ENCODE results near the gene CDH13.

The CDH13 gene

GRCh38 chr16:83723901-83724300, 1097.1 kb downstream of the CDH13 start:
- no peak for DNase-seq (ENCODE audit: low read depth)

DNA sequence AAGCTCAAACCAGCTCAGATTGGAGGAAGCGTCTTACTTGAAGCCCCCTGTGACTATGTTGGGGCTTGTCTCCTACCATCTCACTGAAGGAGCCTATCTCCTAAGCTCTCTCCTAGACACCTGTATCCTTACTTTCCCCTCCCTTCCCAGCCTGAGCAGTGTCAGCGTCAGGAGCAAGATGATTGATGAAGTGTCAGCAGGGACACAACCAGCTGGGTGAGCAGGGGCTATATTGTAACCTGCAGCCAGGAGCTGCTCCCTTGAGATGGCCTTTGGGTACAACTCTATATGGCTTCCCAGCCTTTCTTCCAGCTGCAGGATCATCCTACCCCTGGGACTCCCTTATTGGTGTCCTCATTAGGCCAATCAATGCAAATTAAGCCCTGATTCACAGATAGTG, 1097.8 kb downstream of the CDH13 start:
- DNase-seq (ENCODE audit: low read depth): no peak

DNA sequence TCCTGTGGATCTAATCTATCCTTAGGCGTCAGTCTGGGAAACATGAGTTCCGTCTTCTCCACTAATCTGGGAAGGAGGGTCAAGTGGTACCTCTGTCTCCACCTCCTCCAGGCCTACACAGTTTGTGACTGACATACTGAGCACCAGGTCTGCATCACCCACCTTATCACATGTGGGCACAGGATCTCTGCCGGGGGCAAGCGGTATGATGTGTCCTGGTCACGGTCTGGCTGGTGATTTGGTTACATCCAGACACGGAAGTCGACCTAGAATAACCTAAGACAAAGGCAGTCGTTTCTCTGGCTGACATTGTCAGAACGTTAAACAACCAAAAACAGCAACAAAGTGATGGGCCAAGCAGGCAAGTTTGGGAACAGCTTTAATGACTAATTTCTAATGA, 1098.5 kb downstream of the CDH13 start:
- no peak for DNase-seq (ENCODE audit: low read depth)

DNA sequence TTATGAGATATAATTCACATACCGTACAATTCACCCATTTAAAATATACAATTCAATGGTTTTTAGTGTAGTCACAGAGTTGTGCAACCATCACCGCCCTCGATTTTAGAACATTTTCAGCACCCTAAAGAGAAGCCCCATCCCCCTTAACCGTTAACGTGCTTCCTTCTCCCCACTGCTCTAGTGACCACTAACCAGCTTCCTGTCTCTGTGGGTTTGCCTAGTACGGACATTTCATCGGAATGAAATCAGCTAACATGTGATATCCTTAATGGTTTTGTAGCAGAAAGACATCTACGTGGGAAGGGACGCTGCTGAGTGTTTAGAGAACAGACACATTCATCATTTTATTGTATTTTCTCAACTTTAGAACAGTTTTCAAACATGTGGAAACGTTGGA, 1100.2 kb downstream of the CDH13 start:
- no peak for DNase-seq (ENCODE audit: low read depth)

DNA sequence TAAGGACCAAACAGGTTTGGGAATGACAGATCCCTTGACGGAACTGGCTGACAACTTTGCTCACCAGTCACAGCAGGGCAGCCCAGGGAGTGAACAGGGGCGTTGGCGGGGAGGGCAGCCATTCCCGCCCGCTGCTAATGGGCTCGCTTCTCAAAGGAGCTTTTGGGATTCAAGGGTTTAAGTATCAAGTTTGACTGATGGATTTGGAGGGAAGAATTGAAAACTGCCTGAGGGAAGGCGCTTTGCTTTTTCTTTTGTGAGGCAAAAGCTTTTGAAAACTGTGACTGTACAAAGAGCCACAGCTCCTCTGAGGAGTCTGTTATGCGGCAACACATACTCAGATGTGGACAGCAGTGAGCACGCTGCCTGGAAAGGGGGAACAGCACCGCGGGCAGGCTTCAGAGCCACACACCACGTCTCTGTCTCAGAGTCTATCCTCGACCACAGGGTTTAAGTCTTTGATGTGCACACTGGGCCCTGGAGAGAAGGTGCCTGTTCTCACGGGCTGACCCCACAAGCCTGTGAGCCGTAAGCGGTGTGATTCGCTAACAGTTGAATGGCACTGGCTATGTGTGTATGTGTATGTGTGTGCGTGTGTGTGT, 1101.1 kb downstream of the CDH13 start:
- no peak for DNase-seq (ENCODE audit: low read depth)

DNA sequence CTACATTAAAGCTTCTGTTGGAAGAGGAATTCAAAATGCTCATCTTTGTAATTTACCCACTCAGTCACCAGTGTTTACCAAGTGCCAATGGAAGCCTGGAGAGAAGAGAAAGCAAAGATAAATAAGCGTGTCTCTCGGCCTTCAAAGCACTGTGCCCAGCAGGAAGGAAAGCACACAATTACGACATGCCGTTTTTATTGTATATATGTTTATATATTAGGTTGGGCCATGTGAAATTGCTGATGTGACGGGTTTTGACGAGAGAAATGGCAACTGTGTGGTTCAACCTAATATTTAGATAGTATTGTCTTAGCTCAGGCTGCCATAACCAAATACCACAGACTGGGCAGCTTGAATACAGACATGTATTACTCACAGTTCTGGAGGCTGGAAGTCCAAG, 1101.7 kb downstream of the CDH13 start:
- no peak for DNase-seq (ENCODE audit: low read depth)

- DNase-seq (ENCODE audit: low read depth): no peak
These were observed 1104.0 kb downstream of the CDH13 start for GRCh38 chr16:83730812-83731211.

DNA sequence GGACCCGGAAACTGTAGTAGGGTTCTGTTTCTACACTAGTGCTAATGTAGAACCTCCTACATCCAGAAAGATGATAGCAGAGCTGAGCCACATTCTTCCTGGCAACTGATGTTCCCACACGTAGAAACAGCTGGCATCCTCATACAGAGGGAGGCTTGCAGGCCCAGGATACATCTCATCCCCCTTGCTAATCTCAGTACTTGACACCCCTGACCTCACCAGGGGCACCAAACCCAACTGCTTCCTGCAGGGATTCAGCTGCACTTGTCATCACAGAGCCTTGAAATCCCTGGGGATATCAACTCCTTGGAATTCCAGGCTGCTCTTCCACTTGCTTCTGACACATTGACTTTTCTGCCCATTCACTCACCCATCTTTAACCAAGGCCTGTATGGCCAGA, 1105.8 kb downstream of the CDH13 start:
- no peak for DNase-seq (ENCODE audit: low read depth)

GRCh38 chr16:83733301-83733700, 1106.5 kb downstream of the CDH13 start:
- DNase-seq (ENCODE audit: low read depth): no peak

DNA sequence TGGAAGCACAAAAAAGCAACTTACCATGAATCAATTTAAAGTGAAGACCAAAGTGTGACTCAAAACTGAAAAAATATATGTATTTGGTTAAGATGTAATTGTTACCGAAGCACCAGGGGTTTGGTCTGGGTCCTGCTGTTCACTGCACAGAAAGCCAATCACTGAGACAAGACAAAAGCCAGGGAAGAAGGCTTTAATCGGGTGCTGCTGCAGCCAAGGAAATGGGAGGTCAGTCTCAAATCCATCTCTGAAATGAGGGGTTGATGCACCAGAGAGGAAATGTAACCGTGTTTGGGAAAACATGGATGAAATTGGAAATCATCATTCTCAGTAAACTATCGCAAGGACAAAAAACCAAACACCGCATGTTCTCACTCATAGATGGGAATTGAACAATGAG, 1107.4 kb downstream of the CDH13 start:
- DNase-seq (ENCODE audit: low read depth): no peak

DNA sequence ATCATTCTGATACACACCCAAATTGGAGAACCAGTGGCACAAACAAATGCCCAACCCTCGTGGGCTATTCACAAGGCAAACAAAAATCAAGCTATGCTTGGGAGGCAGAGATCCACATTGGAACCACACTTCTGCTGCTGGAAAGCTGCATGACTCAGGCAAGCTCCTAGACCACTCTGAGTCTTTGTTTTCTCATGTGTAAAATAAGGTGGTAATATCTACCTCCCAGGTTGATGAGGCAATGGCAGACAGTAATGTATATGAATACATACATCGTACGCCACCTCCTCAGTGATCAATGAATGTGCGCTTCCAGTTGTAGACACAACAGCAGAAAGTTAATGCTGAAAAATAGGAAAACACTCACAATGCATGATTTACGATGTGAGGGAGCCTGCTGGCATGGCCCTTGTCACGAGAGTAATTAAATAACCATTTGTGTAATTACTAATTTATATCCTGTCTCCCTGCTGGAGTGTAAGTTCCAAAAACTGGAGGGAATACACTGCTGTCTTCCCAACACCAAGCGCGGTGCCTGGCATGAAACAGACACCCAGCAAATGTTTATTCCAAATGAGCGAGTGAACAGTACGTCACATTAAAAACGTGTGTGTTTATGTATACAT, 1111.1 kb downstream of the CDH13 start:
- no peak for DNase-seq (ENCODE audit: low read depth)

DNA sequence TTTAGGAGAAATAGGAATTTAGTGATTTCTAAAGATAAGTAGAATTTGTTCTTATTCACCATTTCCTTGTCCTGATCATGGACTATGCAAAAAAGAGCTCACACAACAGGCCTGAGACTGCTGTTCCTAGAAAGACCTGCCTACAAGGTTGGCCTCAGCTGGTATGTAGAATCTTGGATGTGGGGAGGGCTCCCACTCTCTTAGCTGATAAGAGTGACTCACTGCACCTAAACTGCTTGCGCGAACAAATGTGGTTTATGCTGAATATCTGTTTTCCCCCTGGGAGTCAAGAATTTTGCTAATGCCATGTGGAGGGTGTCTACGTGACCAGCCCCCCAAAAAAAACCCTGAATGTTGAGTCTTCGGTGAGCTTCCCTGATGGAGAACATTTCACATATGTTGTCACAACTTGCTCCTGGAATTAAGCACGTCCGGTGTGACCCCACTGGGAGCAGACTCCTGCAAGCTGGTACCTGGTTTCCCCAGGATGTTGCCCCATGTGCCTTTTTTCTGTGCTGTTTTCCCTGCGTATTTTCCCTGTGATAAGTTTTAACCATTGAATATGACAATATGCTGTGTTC, 1112.2 kb downstream of the CDH13 start:
- DNase-seq (ENCODE audit: low read depth): no peak

GRCh38 chr16:83742124-83742899, 1115.5 kb downstream of the CDH13 start:
- no peak for DNase-seq (ENCODE audit: low read depth)

- DNase-seq (ENCODE audit: low read depth): no peak
These were observed 1116.5 kb downstream of the CDH13 start for GRCh38 chr16:83743241-83743640.

DNA sequence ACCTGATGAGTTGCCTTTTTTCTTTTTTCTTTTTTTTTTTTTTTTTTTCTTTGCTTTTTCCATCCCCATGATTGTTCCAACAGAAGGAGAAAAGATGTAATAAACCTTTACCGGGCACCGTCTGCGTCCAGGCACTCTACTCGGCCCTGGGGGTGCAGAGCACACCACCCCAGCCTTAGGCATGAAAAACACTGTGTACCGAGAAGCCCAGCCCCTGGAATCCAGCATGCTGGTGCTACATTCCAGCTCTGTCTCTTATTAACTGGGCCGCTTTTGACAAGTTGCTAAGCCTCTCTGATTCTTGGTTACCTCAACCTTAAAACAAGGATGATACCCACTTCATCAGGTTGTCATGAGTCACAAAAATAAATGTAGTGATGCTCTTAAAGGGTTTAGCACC, 1117.0 kb downstream of the CDH13 start:
- DNase-seq (ENCODE audit: low read depth): no peak

GRCh38 chr16:83744441-83744981, 1117.7 kb downstream of the CDH13 start:
- DNase-seq (ENCODE audit: low read depth): no peak

GRCh38 chr16:83746611-83747010, 1119.8 kb downstream of the CDH13 start:
- no peak for DNase-seq (ENCODE audit: low read depth)

GRCh38 chr16:83747936-83748335, 1121.2 kb downstream of the CDH13 start:
- no peak for DNase-seq (ENCODE audit: low read depth)

- no peak for DNase-seq (ENCODE audit: low read depth)
These were observed 1128.6 kb downstream of the CDH13 start for GRCh38 chr16:83755391-83755790.

DNA sequence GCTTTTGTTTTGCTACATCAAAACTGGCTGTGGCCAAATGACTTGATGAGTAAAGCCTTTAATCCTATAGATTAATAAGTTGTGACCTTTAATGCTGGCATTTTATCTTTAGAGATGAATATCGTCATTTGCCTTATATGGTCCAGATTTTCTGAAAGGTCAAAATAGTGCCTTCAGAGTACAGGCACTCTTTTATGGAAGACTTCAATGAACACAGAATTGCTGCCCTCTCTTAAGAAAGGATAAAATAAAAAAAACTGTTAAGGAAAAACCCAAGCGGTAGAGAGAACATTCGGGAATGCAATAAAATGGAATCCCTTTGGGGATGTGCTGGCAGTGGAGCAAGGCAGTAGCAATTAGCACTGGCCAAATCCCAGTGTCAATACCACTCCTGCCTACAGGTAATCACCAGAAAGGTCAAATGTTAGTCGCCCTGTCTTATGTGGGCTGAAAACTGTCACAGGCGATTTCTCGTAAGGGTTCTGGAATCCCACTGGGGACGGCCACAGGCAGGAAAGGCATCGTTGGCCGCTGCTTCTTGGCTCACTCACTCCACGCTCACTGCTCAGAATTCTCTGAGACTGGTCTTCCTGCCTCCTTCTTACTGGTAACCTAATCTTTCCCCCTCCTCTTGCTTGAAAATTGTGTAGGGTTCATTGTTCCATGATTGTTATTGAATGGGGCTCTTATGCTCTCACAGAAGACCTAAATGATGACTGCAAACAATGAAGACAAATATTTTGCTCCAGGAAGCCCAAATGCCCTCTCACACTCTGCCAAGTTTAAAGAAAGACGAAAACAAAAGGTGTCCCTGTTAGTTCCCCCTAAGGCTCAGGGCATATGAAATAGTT, 1135.6 kb downstream of the CDH13 start:
- DNase-seq (ENCODE audit: low read depth): no peak

- no peak for DNase-seq (ENCODE audit: low read depth)
These were observed 1136.2 kb downstream of the CDH13 start for GRCh38 chr16:83762992-83763358.

DNA sequence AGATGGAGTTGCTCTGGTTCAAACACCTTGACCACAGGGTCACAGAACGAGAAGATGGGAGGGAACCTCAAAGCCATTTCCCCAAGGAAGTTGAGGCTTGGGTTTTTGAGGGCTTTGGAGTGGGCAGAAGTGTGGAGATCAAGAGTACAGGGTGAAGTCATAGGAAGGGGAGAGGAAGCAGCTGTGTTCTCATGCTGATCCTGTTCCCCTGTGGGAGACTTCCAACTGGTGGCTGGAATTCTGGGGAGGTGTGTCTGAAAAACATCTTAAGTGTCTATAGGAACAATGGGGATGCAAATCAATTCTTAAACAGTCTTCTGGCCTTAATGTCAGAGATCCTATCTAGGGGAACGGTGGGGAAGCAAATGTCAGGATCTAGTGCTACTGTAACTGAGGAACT, 1142.2 kb downstream of the CDH13 start:
- DNase-seq (ENCODE audit: low read depth): no peak
